HG02885 (cell line): Measurements from ENCODE around the gene LYRM4.

ENCODE experiments used
- ATAC-seq: cut with Tn5 transposase; IDR thresholded peaks from one replicate; pipeline ENCODE4 v1.9.1; 2021; ENCODE audit warnings: mild to moderate bottlenecking; ENCODE audit not compliant: unreplicated experiment, poor library complexity

Gene LYRM4

GRCh38 chr6:5247201-5247600 is 13.5 kb downstream of the LYRM4 start:
- ATAC-seq = no peak

DNA sequence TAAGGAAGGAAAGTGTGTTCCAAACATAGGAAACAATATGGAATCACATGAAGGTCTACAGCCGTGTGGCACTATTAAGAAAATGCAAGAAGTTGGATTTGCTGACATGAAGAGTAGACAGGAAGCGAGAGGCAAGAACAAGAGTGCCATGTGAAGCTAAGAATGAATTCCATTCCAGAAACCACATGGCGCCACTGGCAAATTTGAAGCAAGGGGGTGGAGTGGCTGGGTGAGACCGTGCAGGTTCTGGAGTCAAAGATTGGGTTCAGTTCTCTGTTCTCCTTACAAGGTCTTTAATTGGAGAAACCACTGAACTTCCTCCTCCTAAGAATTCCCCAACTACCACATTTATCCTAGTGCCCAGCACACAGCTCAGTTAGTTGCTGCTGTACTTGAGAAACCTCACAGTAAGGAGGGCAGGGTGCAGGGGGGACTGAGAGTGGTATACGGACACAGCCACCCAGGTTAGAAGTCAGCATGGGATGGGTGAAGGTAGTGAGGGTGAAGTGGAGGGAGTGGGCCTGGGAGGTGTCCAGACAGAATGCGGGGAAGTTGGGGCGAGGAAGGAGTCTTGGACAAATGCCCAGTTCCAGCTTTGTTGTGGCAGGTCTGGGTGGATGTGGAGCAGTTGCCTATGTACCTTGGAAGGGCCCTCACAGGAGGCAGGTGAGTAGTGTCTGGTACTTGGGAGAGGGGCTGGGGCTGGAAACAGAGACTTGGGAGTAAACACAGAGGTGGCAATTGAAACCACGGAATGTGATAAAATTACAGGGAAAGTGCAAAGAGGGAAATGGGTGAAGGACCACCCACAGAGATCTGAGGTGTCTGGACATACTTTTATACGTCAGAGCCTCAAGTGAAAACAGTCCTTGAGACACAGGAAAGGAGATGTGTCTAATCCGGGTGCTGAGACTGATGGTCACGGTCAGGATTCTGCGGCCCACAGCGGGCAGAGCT is 14.3 kb downstream of the LYRM4 start:
- ATAC-seq = no peak

DNA sequence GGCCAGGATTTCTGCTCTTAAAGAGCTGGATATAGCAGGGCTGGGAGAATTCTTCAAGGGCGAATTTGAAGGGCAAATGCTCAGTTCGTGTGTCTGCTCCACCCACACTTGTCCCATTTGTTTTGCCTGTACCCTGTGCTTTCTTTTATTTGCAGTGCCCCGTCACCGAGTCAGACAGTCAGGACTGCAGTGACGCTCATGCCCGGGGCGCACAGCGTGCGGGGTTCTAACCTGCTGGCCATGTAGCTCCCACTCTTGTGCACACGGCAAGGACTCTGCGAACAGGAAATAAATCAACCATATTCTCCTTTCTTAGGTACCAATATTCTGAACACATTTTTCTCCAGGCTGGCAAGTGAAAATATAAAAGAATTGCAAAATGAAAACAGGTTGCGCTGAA is 17.7 kb downstream of the LYRM4 start:
- no peak for ATAC-seq

DNA sequence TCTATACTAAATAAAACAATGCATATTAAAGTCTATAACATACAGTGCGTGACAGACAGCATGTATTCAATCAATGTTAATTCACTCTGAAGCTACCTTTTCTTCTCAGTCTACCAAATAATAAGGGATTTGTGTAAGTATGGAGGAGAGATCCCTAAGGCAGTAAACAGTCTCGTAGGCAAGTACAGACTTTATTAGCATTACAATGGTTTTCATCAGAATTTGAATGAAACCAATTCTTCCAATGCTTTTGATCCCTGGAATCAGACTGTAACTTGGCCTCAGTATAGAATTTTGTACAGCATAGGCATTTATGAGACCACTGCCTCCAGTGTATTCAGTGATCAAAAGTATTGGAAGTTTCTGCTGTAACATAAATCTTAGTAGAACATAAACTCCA is 19.5 kb downstream of the LYRM4 start:
- no peak for ATAC-seq

DNA sequence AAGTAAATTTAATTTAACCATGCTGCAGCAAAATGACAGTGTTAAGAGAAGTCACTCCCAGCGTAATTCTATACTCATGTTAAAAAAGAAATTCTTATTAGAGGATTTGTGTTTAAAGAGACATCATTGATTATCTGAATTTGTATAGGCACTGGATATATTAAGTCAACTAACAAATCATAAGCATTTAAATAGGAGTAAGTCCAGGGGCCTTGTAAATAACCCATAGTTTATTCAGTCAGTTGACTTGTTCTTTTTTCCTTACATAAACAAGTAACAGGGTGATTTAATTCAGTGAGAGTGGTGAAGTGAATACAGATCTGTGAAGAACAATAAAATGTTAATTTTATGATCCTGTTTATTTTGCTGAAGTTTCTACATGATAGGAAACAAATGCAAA is 22.4 kb downstream of the LYRM4 start:
- no peak for ATAC-seq

- ATAC-seq = no peak
Measured at GRCh38 chr6:5237805-5238204, 22.9 kb downstream of the LYRM4 start.

GRCh38 chr6:5235830-5236229 is 24.9 kb downstream of the LYRM4 start:
- ATAC-seq = no peak

- no peak for ATAC-seq
Measured at GRCh38 chr6:5234874-5235273, 25.9 kb downstream of the LYRM4 start.

- no peak for ATAC-seq
Measured at GRCh38 chr6:5231289-5231688, 29.5 kb downstream of the LYRM4 start.

DNA sequence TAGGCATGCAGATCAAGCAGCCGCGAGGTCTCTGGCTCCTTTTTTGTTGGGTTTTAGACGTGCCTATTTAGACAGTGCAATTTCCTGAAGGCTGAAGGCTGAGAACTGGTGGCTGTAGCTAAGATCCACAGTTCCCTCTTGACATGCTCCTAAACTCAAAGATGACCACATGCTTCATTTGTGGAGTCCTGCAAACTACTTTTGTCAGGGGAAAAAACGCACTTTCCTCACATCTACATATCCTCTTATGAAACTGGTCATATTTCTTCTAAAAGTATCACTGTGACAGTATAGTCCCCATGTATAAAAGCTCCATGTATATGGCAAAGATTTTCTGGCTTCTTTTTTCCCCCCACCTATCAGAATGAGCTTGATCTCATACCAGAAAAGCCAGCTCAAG is 30.7 kb downstream of the LYRM4 start:
- ATAC-seq = no peak

DNA sequence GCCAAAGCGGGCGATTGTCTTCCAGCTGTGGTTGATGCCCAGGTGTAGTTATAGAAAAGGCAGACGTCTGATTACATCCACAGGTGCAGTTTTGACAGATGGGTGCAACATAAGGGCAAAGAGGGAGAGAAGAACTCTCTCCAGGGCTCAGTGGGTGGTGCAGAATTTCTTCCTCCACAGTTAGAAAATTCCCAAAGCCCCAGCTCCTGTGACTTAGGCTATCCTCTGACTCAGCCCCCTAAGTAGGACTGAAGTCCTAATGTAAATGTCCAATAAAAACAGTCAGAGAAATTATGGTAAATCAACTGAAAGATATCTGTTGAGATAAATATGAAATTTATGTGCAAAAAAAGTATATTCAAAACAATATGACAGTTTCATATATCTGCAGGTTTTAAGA is 31.4 kb downstream of the LYRM4 start:
- no peak for ATAC-seq

DNA sequence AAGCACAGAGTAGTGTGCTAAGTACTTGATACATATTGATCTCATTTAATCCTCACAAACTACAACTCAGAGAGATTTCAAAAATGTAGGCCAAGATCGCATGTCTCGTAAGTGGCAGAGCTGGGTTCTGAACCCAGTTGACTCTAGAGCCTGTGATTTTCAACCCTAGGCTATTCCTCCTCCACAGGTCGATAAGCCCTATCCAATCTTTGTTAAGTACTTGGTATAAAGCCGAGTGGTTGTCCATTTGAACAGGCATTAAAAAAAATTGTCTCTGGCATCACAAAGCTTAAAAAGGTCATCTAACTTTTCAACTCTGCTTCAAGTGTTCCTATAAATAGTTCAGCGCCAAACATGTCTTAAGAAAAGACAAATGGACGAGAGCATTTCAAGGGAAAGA is 37.4 kb downstream of the LYRM4 start:
- ATAC-seq = no peak

DNA sequence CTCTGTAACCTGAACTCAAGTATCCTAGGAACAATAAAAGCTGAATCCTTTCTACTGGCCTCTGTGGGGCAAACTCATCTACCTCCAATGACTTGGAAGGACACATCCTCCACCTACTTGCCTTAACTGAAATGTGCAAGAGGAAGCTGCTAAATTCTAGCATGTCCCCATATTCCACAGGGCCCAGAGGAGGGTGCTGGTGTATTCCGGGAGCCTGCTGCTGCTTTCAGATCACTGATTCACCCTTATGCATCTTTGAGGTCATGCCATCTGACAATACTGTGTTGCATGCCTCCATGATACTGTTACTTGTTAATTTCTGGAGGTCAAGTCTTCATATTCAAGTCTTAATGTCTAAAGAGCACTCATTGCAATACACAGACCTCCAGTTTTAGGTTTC is 40.3 kb downstream of the LYRM4 start:
- no peak for ATAC-seq

GRCh38 chr6:5219011-5219691 is 41.6 kb downstream of the LYRM4 start:
- no peak for ATAC-seq

DNA sequence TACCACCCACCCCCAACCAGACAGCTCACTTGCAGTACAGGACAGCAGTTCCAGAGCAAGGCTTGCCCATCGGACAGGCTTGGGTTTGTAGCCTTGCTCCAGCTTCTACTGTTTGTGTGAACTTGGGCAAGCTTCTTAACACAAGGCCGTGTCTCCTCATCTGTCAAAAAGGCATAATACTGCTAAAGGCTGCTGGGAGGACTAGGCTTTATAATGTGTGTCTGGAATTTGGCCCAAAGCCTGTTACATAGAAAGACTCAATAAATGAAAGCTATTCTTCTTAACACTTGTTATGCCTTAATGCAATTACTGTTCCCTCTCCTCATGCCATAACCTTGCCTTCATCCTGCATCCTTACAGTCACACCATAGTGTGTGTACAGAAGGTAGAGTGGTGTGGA is 43.4 kb downstream of the LYRM4 start:
- ATAC-seq = no peak

GRCh38 chr6:5215799-5216198 is 45.0 kb downstream of the LYRM4 start:
- no peak for ATAC-seq

DNA sequence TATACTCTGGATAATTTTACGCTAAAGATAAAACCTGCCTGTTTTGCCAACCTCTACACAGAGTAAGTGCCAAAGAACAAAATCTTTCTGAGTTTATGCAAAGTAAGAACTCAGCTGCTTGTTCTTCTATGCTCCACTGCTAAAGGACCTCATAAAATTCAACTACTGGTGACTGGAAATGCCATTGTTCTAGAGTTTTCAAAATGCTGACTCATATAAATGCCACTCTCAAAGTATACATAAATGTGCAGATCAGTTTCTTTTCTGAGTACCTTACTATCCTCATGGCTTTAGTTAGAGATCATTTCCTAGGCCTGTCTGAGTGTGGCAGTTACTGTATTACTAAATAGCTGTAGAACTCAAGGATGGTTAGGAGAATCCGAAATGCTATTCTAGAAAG is 45.6 kb downstream of the LYRM4 start:
- ATAC-seq = no peak

- ATAC-seq = no peak
Measured at GRCh38 chr6:5214570-5215052, 46.1 kb downstream of the LYRM4 start.

GRCh38 chr6:5213836-5214235 is 46.9 kb downstream of the LYRM4 start:
- ATAC-seq = no peak

DNA sequence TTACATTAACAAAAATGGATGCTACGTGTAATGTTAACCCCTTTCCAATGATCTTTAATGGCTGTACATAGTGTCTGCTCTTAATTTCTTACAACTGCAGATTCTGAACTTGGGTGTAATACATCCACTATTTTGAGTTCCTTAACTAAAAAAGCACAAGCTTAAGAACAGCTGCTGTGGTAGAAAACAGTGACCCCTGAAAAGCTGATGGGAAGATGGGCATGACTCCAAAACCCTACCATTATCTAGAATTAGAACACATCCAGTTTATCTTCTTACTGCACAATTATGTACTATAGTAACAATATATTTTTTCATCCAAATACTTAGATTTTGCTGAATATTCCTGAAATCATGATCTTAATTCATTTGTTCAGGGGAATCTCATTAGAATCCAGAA is 49.3 kb downstream of the LYRM4 start:
- ATAC-seq = no peak

- no peak for ATAC-seq
Measured at GRCh38 chr6:5208471-5208971, 52.2 kb downstream of the LYRM4 start.
